NT2/D1 (cell line): ENCODE data around the gene TPRA1.

Source experiments
- DNase-seq: peaks from one replicate; pipeline ENCODE4 v3.0.0-alpha.2; 2011; ENCODE audit warnings: low read depth, low spot score
- H3K27me3 ChIP-seq: 2 replicates; pipeline ENCODE4 v1.6.0; 2011; ENCODE audit warnings: mild to moderate bottlenecking; ENCODE audit not compliant: insufficient read length, insufficient read depth
- H3K36me3 ChIP-seq: 2 replicates; pipeline ENCODE4 v1.6.1; 2011; ENCODE audit warnings: mild to moderate bottlenecking, low read length, mixed read lengths; ENCODE audit not compliant: insufficient read depth, insufficient read length
- H3K4me1 ChIP-seq: 2 replicates; pipeline ENCODE4 v1.5.1; 2011; ENCODE audit not compliant: insufficient read depth, insufficient read length
- H3K4me3 ChIP-seq: 2 replicates; pipeline ENCODE4 v1.5.1; 2011; ENCODE audit warnings: low read depth; ENCODE audit not compliant: insufficient read length
- H3K9ac ChIP-seq: 2 replicates; pipeline ENCODE4 v1.6.0; 2011; ENCODE audit warnings: low read depth; ENCODE audit not compliant: insufficient read length
- H3K9me3 ChIP-seq: 2 replicates; pipeline ENCODE4 v1.5.1; 2011; ENCODE audit warnings: mild to moderate bottlenecking, low read length; ENCODE audit not compliant: insufficient read depth
- SUZ12 ChIP-seq: IDR thresholded peaks from 2 replicates; pipeline ENCODE4 v1.6.1; 2011; ENCODE audit not compliant: insufficient read length, insufficient read depth; ENCODE audit errors: extremely low read depth
- YY1 ChIP-seq: IDR thresholded peaks from 2 replicates; pipeline ENCODE4 v1.6.1; 2011; ENCODE audit not compliant: insufficient read length, insufficient read depth
- ZNF274 ChIP-seq: IDR thresholded peaks from 2 replicates; pipeline ENCODE4 v1.6.1; 2011; ENCODE audit warnings: mild to moderate bottlenecking, low read depth, low read length

The TPRA1 gene

DNA sequence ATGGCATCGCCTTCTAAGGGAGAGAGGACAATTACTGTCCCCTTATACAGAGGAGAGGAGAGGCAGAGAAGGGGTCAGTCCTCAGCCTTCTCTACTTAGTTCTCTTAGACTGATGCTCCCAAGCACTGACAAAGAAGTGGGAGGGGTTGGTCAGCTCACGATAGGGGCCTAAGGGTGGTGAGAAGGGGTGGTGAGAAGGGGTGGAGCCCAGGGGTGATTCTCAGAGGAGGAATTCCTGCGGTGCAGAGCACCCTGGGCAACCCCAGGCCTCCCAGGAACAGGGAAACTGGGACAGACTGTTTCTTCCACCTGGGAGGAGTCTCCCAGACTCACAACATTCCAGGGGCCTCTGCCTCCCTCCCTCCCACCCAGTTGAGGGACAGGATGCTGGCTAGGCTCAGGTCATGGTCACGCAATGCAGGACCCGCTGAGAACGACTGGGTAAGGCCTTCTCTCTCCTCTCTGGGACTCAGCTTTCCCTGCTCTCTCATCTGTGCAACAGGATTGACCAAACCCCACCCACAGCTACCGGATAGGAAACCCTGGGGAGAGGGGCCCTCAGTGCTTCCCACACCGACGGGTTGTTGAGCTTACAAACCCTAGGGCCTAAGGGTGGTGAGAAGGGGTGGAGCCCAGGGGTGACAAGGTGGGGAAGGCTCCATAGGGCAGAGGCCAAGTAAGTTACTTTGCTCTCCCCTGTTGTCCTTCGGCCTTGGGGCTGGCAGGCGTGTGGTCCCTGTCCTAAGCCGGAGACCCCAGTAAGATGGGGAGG lies 1.5 kb downstream of the TPRA1 start:
- DNase-seq: no peak
- peaks cover 44% of the 10 kb centered on the region for H3K36me3 ChIP-seq
- H3K9me3 ChIP-seq: no peaks in the 10 kb centered on the region
- TF ChIP-seq YY1 (no peak), ZNF274 (no peak), SUZ12 (no peak)
- peaks cover 3% of the 10 kb centered on the region for H3K27me3 ChIP-seq
- H3K9ac ChIP-seq: peak overlapping the region; percentile 96
- H3K4me1 ChIP-seq: peaks cover 11% of the 10 kb centered on the region
- peak overlapping the region; percentile 89 for H3K4me3 ChIP-seq

DNA sequence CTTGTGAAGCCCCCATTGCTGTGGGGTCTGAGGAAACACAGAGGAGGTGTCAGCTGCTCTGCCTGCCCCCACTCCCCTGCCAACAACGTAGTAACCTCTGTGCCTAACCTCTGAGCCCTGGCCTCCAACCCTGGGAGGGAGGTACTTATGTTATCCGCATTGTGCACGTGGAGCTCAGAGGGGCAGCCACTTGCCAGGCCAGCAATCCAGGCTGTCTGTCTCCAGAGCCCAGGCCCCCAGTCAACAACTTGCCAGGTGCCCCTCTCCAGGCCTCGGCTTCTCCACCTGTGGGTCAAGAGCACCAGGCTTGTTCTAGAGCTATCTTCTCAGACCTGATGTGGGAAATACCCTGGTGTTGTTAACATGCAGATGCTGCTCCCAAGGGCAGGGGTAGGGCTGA lies 2.7 kb downstream of the TPRA1 start:
- DNase-seq: no peak
- H3K36me3 ChIP-seq: peaks cover 37% of the 10 kb centered on the region
- no peak overlapping the region for H3K9ac ChIP-seq
- TF ChIP-seq ZNF274: no peak
- no peaks in the 10 kb centered on the region for H3K9me3 ChIP-seq
- H3K4me1 ChIP-seq: peaks cover 11% of the 10 kb centered on the region
- H3K4me3 ChIP-seq: no peak overlapping the region
- H3K27me3 ChIP-seq: peaks cover 3% of the 10 kb centered on the region

DNA sequence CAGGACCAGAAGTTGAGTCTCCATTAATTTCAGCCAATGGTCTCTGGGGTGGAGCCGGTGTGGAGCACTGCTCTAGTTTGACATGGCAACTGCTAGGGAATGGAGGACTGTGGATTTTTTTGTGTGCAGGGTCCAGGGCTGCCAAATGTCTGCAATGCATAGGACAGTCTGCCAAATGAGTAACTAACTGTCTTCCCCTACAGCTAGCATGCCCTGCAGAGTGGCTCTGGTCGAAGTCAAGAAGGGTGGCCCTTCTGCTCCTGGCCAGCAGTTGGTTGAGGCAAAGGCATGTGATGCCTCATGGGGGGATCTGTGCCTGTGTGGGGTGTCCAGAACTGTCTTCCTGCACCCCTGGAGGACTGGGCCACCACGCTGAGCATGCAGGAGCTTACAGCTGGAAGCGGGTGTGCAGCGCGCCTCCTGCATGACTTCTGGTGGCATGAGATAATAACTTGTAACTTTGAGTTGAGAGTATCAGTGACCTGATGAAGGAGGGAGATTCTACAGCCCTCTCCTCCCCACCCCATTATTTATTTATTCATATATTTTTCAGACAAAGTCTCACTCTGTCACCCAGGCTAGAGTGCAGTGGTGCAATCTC lies 4.6 kb downstream of the TPRA1 start:
- DNase-seq: no peak
- no peak overlapping the region for H3K9ac ChIP-seq
- H3K4me1 ChIP-seq: peaks cover 6% of the 10 kb centered on the region
- no peaks in the 10 kb centered on the region for H3K9me3 ChIP-seq
- H3K36me3 ChIP-seq: peaks cover 42% of the 10 kb centered on the region
- no peak overlapping the region for H3K4me3 ChIP-seq
- peaks cover 3% of the 10 kb centered on the region for H3K27me3 ChIP-seq
- no peak for TF ChIP-seq YY1
- no peak for TF ChIP-seq SUZ12
- TF ChIP-seq ZNF274: no peak

DNA sequence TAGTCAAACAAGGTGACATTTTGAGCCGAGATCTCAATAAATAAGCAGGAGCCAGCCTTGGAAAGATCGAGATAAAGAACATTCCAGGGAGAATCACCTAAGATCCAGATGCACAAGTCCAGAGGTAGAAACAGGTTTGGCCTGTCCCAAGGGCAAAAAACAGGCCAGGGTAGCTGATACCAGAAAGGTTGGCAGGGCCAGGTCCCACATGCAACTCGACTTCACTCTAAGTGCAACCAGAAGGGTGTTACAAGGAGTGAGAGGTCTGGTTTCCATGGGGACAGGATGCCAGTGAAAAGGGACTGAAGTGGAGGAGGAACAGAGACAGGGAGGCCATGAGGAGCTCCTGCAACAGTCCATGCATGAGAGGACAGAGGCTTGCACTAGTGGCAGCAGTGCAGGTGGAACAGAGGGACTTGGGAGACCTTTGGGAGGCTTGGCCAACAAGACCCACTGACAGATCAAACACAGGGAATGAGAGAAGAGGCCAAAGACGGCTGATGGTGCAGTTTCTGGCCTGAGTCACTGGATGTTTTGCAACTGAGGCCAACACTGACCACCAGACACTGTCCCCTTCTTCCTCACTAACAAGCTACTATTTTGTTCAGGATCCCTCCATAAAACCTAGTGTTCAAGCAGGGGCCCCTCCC lies 5.2 kb downstream of the TPRA1 start:
- Histone ChIP-seq H3K36me3 (peaks cover 47% of the 10 kb centered on the region), H3K9me3 (no peaks in the 10 kb centered on the region), H3K4me1 (peaks cover 7% of the 10 kb centered on the region), H3K9ac (no peak overlapping the region), H3K27me3 (peaks cover 3% of the 10 kb centered on the region), H3K4me3 (no peak overlapping the region)
- no peak for TF ChIP-seq YY1
- no peak for TF ChIP-seq SUZ12
- TF ChIP-seq ZNF274: no peak
- DNase-seq: no peak

DNA sequence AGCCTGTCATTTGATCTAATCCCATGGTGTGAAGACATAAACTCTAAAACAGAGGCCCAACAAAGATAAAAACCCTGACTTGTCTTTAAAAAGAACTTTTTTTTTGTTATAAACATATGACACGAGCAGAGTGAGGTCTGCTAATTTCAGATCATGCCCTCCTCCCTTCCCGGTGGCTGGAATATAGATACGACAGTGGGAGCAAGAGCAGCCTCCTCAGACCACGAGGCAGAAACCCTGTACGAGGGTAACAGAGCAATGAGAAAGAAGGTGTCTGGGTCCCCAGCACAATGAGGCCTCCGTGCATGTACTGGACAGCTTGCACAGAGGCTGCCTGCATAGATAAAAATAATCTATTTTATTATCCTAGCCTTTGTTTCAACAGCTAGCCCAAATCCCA lies 5.8 kb downstream of the TPRA1 start:
- no peak for TF ChIP-seq ZNF274
- TF ChIP-seq YY1: no peak
- no peak for TF ChIP-seq SUZ12
- no peak overlapping the region for H3K4me3 ChIP-seq
- peaks cover 53% of the 10 kb centered on the region for H3K36me3 ChIP-seq
- no peak overlapping the region for H3K9ac ChIP-seq
- no peak for DNase-seq
- H3K4me1 ChIP-seq: peaks cover 11% of the 10 kb centered on the region
- peaks cover 2% of the 10 kb centered on the region for H3K27me3 ChIP-seq
- H3K9me3 ChIP-seq: no peaks in the 10 kb centered on the region

DNA sequence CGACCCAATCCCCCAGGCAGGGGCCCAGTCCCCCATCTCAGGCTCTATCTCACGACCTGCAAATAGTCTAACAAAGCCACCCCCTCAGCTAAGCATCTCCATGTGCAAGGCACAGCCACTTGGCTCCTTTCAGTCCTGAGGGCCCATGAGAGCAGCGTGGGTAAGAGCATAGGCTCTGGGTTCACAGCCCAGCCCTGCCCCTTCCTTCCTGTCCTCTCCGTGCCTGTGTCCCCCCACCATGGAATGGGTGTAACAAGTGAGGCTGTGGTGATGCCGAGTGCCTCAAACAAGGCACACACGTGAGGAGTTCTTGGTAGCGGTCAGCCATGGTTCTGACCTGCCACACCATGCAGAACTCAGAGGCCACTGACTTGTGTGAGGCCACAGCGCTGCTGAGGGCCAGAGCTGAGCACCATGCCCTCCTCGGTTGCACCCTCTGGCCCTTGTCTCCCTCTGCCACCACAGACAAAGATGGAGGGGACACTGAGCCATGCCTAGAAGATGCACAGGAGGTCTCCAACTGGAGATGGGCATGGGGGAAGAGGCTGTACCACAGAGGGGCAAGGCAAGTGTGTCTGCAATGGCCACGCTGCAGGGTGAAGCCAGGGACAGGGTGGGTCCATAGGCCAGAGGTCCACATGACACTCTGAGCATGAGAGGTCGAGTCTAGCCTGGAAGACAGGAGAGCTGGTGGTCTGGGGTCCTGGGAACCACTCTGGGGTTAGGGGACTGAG lies 10.0 kb downstream of the TPRA1 start:
- Histone ChIP-seq H3K9ac (no peak overlapping the region), H3K9me3 (no peaks in the 10 kb centered on the region), H3K4me3 (no peak overlapping the region), H3K27me3 (no peaks in the 10 kb centered on the region), H3K36me3 (peaks cover 67% of the 10 kb centered on the region), H3K4me1 (peaks cover 7% of the 10 kb centered on the region)
- TF ChIP-seq YY1 (no peak), SUZ12 (no peak), ZNF274 (no peak)
- no peak for DNase-seq

DNA sequence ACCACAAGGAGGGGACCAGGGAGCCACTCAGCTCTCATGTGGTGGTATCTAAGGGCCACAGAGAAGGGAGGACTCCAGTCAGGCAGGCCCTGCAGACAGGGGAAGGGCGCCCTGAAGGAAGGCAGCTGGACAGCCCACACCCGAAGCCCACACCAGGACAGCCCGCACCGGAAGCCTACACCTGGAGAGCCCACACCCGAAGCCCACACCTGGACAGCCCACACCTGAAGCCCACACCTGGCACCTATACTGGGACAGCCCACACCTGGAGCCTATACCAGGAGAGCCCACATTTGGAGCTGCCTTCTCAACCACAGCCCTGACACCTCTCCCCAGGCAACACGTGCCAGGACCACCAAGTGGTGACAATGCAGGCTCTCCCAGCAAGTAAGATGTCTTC lies 11.7 kb downstream of the TPRA1 start:
- Histone ChIP-seq H3K4me3 (no peak overlapping the region), H3K9me3 (no peaks in the 10 kb centered on the region), H3K4me1 (peaks cover 17% of the 10 kb centered on the region), H3K9ac (no peak overlapping the region), H3K36me3 (peaks cover 64% of the 10 kb centered on the region), H3K27me3 (no peaks in the 10 kb centered on the region)
- DNase-seq: no peak
- no peak for TF ChIP-seq SUZ12
- no peak for TF ChIP-seq YY1
- TF ChIP-seq ZNF274: no peak
